Measurements from ENCODE around the gene OPN5.

Gene OPN5

GRCh38 chr6:47875593-47875992 is 93.8 kb downstream of the OPN5 start:
- no peak overlapping the region for H2AFZ ChIP-seq (ENCODE audit: low read depth, low read length, severe bottlenecking)
- TF ChIP-seq CTCF (IDR thresholded peaks at IDR 0.05; ENCODE audit: insufficient read depth, low read length, poor library complexity, severe bottlenecking) (no peak), EZH2phosphoT487 (conservative IDR thresholded peaks at IDR 0.05; ENCODE audit: low read length) (no peak)
- no peaks in the 10 kb centered on the region for H3K36me3 ChIP-seq (ENCODE audit: low read length)
- H3K9ac ChIP-seq (ENCODE audit: low read length) = no peak overlapping the region
- no peak overlapping the region for H3K4me3 ChIP-seq (ENCODE audit: insufficient read depth, low read length, poor library complexity, severe bottlenecking)
- no peaks in the 10 kb centered on the region for H3K9me3 ChIP-seq (ENCODE audit: insufficient read depth, low read length)
- H3K27me3 ChIP-seq (ENCODE audit: low read length) = 0 out of 2 replicates have a peak, but pooled peaks cover 1% of the 10 kb centered on the region
- no peaks in the 10 kb centered on the region for H3F3A ChIP-seq (ENCODE audit: insufficient read depth)
- H3K9me2 ChIP-seq (replicated peaks; ENCODE audit: insufficient read depth, low read length) = no peaks in the 10 kb centered on the region
- H3K27ac ChIP-seq (ENCODE audit: low read depth, low read length) = no peak overlapping the region
- H3K4me2 ChIP-seq (ENCODE audit: low read depth, low read length, poor library complexity, severe bottlenecking) = no peak overlapping the region
- no peaks in the 10 kb centered on the region for H3K79me2 ChIP-seq (ENCODE audit: insufficient read depth, low read length)
- H4K20me1 ChIP-seq (ENCODE audit: low read depth, low read length) = no peaks in the 10 kb centered on the region
